Activated B cell treated with CpG ODN at 0.5 μM for 24 hours (primary cell): ENCODE results near the gene EEFSEC. TPM values are rescaled to one million over a fixed set of nuclear protein-coding genes. Genes with fewer than 3 reads are reported as not detected.

Source experiments
- ATAC-seq: fragments of 200-7000 bp; cut with Tn5 transposase; one replicate; pipeline ENCODE4 v1.10.0; 2021; ENCODE audit warnings: low read depth, mild to moderate bottlenecking, moderate library complexity
- CTCF ChIA-PET: fragments of 350-600 bp; sonication (Branson Sonifier 250); formaldehyde crosslinking; loops from one replicate; lab custom pipeline; 2021; ENCODE audit warnings: antibody characterized with exemption; lab: Charles Lee
- POLR2A ChIA-PET: fragments of 350-600 bp; sonication (Branson Sonifier 250); formaldehyde crosslinking; loops from one replicate; lab custom pipeline; 2021; ENCODE audit warnings: antibody characterized with exemption; lab: Charles Lee
- DNase-seq: peaks from one replicate; pipeline ENCODE4 v3.0.0; 2022
- H3K27ac Mint-ChIP-seq: one replicate; pipeline ENCODE4 v1.8.0; 2020; ENCODE audit warnings: mixed read lengths
- H3K27me3 Mint-ChIP-seq: one replicate; pipeline ENCODE4 v1.8.0; 2021; ENCODE audit warnings: mixed read lengths
- H3K36me3 Mint-ChIP-seq: one replicate; pipeline ENCODE4 v1.8.0; 2021; ENCODE audit warnings: low read depth, mixed read lengths
- H3K4me1 Mint-ChIP-seq: one replicate; pipeline ENCODE4 v1.8.0; 2021; ENCODE audit warnings: mixed read lengths
- H3K4me3 Mint-ChIP-seq: one replicate; pipeline ENCODE4 v1.8.0; 2020; ENCODE audit warnings: mild to moderate bottlenecking, mixed read lengths
- H3K9me3 Mint-ChIP-seq: one replicate; pipeline ENCODE4 v1.8.0; 2020; ENCODE audit warnings: mixed read lengths
- intact Hi-C: fragments of 100-400 bp; cut with micrococcal nuclease; formaldehyde crosslinking; loops from one replicate; pipeline ENCODE4 v1.15.1; 2024
- total RNA-seq: library from RNA; stranded (reverse); gene quantifications from 2 replicates; pipeline ENCODE4 v1.2.3, GENCODE V29; 2022
- TF ChIP-seq, protein P1 (sequence below): fragments of 200-600 bp; IDR thresholded peaks from one replicate; pipeline ENCODE4 v1.8.0; 2022; ENCODE audit warnings: antibody characterized with exemption, mild to moderate bottlenecking

EEFSEC gene
- total RNA-seq, 1 donor from 2014 or later: 20.0 TPM

GRCh38 chr3:128398586-128398985 is 245.3 kb downstream of the EEFSEC start:
- ChIA-PET POLR2A (no interaction called here), CTCF (no interaction called here)
- DNase-seq (no peak), ATAC-seq (no peak)
- TF ChIP-seq, protein P1, sequence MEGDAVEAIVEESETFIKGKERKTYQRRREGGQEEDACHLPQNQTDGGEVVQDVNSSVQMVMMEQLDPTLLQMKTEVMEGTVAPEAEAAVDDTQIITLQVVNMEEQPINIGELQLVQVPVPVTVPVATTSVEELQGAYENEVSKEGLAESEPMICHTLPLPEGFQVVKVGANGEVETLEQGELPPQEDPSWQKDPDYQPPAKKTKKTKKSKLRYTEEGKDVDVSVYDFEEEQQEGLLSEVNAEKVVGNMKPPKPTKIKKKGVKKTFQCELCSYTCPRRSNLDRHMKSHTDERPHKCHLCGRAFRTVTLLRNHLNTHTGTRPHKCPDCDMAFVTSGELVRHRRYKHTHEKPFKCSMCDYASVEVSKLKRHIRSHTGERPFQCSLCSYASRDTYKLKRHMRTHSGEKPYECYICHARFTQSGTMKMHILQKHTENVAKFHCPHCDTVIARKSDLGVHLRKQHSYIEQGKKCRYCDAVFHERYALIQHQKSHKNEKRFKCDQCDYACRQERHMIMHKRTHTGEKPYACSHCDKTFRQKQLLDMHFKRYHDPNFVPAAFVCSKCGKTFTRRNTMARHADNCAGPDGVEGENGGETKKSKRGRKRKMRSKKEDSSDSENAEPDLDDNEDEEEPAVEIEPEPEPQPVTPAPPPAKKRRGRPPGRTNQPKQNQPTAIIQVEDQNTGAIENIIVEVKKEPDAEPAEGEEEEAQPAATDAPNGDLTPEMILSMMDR: no peak
- Mint-ChIP-seq H3K27me3 (no peaks in the 10 kb centered on the region), H3K9me3 (no peaks in the 10 kb centered on the region), H3K27ac (no peak overlapping the region), H3K4me1 (no peaks in the 10 kb centered on the region), H3K36me3 (no peaks in the 10 kb centered on the region), H3K4me3 (no peak overlapping the region)
- intact Hi-C loops: no loop called here

DNA sequence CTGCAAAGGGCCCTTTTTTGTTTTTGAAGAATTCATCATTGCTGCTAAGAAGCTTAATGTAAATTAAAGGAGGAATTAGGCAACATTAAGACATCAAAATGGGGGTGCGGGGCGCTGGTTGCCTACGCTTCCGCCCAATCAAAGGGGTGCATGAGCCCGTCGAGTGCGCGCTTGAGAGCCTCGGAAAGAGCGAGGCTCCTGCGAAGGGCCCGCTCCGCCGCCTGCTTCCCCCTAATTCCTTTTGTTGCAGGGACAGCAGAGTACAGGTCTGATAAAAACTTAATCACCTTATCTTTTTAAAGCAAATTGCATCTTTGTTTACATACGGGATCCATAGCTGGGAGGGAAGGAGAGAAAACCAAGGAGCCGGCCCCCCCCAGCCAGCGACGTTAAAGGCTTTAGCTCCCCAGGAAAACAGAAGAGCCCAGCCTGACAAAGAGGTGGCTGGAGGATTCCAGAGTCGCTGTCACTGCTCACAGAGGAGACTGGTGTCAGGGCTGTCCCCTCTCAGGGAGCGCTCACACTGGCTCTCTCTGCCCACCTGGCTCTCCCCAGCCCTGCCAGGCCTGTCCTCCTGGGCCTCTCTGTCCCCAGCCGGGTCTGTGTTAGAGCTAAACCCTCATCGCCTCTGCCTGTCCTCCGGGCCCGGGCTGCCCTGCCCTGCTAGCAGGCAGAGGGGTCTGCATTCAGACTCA is 246.1 kb downstream of the EEFSEC start:
- Mint-ChIP-seq H3K9me3 (no peaks in the 10 kb centered on the region), H3K27ac (no peak overlapping the region), H3K36me3 (peaks cover 3% of the 10 kb centered on the region), H3K4me3 (no peak overlapping the region), H3K27me3 (no peaks in the 10 kb centered on the region), H3K4me1 (no peaks in the 10 kb centered on the region)
- ChIA-PET POLR2A (no interaction called here), CTCF (no interaction called here)
- no peak for ATAC-seq
- TF ChIP-seq, protein P1: no peak
- intact Hi-C loops: no loop called here
- no peak for DNase-seq

DNA sequence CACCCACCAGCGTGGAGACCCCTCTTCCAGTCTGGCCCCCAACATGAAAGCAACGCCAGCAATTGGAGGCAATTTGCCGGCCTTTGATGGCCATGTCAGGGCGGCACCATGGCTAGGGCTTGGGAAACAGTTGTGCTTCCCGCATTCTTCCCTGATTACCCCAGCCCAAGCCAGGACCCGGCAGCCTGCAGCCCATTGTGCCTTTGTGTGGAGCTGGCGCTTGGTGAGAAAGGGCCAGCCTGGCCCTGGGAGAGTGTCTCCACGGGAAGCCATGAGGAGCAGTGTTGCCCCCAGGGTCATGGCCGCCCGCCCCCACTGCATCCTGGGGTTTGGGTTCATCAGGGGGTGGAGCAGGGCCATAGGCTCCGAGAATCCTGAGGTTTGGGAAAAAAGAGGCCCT is 247.4 kb downstream of the EEFSEC start:
- Mint-ChIP-seq H3K27me3 (no peaks in the 10 kb centered on the region), H3K36me3 (peaks cover 3% of the 10 kb centered on the region), H3K4me1 (no peaks in the 10 kb centered on the region), H3K27ac (no peak overlapping the region), H3K9me3 (no peaks in the 10 kb centered on the region), H3K4me3 (no peak overlapping the region)
- intact Hi-C loops: no loop called here
- ChIA-PET POLR2A (no interaction called here), CTCF (no interaction called here)
- TF ChIP-seq, protein P1: no peak
- DNase-seq (no peak), ATAC-seq (no peak)

DNA sequence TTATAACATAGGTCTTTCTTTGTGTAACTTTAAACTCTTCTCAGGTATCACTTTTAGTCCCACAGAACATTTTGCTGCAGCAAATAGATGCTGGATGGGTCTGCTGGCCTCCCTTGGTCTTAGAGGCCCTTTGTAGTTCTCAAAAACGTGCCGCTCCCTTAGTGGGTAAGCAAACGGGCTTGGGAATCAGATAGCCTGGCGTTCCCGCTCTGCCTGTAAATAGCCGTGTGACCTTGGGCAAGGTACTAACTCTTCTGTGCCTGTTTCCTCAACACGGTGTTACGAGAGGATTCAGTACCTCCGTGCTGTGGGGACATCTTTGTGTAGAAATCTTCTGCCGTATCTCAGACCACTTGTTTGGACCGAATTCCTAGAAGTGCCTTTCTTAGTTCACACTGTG is 249.0 kb downstream of the EEFSEC start:
- DNase-seq (no peak), ATAC-seq (no peak)
- no peaks in the 10 kb centered on the region for H3K4me1 Mint-ChIP-seq
- intact Hi-C loops: no loop called here
- ChIA-PET CTCF (no interaction called here), POLR2A (no interaction called here)
- H3K36me3 Mint-ChIP-seq: peaks cover 4% of the 10 kb centered on the region
- H3K4me3 Mint-ChIP-seq: no peak overlapping the region
- TF ChIP-seq, protein P1: no peak
- H3K27me3 Mint-ChIP-seq: no peaks in the 10 kb centered on the region
- H3K9me3 Mint-ChIP-seq: no peaks in the 10 kb centered on the region
- no peak overlapping the region for H3K27ac Mint-ChIP-seq

DNA sequence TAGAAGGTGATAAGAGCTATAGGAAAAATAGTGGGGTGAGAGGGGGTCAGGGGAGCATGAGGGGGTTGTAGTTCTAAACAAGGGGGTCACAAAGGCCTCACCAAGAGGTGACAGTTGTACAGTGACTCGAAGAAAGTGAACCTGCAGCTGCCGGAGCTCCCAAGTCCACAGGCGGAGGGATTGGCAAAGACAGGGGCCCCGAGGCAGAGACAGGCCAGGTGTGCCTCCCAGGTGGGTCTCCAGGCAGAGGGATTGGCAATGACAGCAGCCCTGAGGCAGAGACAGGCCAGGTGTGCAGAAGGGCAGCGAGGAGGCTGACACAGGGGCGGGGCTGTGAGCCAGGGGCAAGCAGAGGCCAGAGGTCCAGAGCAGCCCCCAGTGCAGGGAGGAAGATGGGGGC is 249.7 kb downstream of the EEFSEC start:
- ChIA-PET CTCF (no interaction called here), POLR2A (no interaction called here)
- H3K36me3 Mint-ChIP-seq: peaks cover 8% of the 10 kb centered on the region
- intact Hi-C loops: no loop called here
- no peak overlapping the region for H3K4me3 Mint-ChIP-seq
- DNase-seq (no peak), ATAC-seq (no peak)
- H3K4me1 Mint-ChIP-seq: no peaks in the 10 kb centered on the region
- H3K27me3 Mint-ChIP-seq: no peaks in the 10 kb centered on the region
- H3K27ac Mint-ChIP-seq: no peak overlapping the region
- no peaks in the 10 kb centered on the region for H3K9me3 Mint-ChIP-seq
- TF ChIP-seq, protein P1: no peak
